K562 (cell line): ENCODE measurements around the gene USF2. TPM values are rescaled to one million over a fixed set of nuclear protein-coding genes. Genes with fewer than 3 reads are reported as not detected.

ENCODE experiments used
- ATAC-seq: fragments of 200-7000 bp; cut with Tn5 transposase; 3 replicates; pipeline ENCODE4 v1.9.1; 2020; ENCODE audit warnings: moderate library complexity
- BruUV-seq: library from RNA; stranded (reverse); fragments of 400-500 nt; replicated peaks from 2 replicates; lab custom pipeline; 2021; lab: Mats Ljungman, UMichigan
- CTCF ChIA-PET: fragments of 300-600 bp; formaldehyde crosslinking; extraction: SDS; loops from one replicate; lab custom pipeline; 2021; ENCODE audit warnings: low intra/inter-chr PET ratio; lab: Yijun Ruan, JAX
- POLR2A ChIA-PET: fragments of 300-600, 350-650 bp; sonication (Branson Sonifier 250); formaldehyde crosslinking; extraction: SDS; loops from one replicate; lab custom pipeline; 2021; ENCODE audit warnings: antibody characterized with exemption, inconsistent platforms; lab: Yijun Ruan, JAX
- DNase-seq, 4 experiments: peaks; one replicate each; pipeline versions ENCODE4 v3.0.0 to v3.0.0-alpha.2; 2011 to 2018; ENCODE audit warnings: low spot score in 3 of 4, mixed read lengths in 3 of 4; ENCODE audit errors: extremely low read depth in 1 of 4
- FAIRE-seq: peaks from 2 replicates; lab custom pipeline; 2011; peaks lifted over from hg19 to GRCh38; lab: Jason Lieb, UNC
- H2AFZ ChIP-seq: 2 replicates; pipeline ENCODE4 v1.6.0; 2011; ENCODE audit warnings: low read depth, low read length, control low read depth, inconsistent platforms
- H3K27ac ChIP-seq: fragments of 200-600 bp; 3 replicates; pipeline ENCODE4 v1.8.0; 2011; ENCODE audit warnings: low read depth, mild to moderate bottlenecking, control low read depth, inconsistent platforms, low read length, moderate library complexity, mixed read lengths; ENCODE audit errors: extremely low read depth
- H3K27me3 ChIP-seq, 2 experiments: fragments of 300-600 bp in 1 of 2; 2 replicates in 1 of 2; 3 replicates in 1 of 2; pipeline versions ENCODE4 v1.6.0 to v1.8.0; 2011; ENCODE audit warnings: inconsistent platforms in 2 of 2, low read length in 2 of 2, mild to moderate bottlenecking in 1 of 2, mixed read lengths in 1 of 2, moderate library complexity in 1 of 2; ENCODE audit not compliant: control insufficient read depth in 2 of 2, insufficient read depth in 2 of 2
- H3K36me3 ChIP-seq: fragments of 300-600 bp; 3 replicates; pipeline ENCODE4 v1.8.0; 2011; ENCODE audit warnings: mild to moderate bottlenecking, low read length, inconsistent platforms; ENCODE audit not compliant: control insufficient read depth, insufficient read depth
- H3K4me1 ChIP-seq, 2 experiments: fragments of 200-600 bp in 1 of 2; replicated peaks in 1 of 2; 2 replicates in 1 of 2; 3 replicates in 1 of 2; pipeline versions ENCODE4 v1.5.1 to v1.8.0; 2011; ENCODE audit warnings: inconsistent platforms in 2 of 2, low read length in 2 of 2, mild to moderate bottlenecking in 1 of 2, mixed read lengths in 1 of 2, moderate library complexity in 1 of 2; ENCODE audit not compliant: control insufficient read depth in 2 of 2, insufficient read depth in 2 of 2
- H3K4me2 ChIP-seq: 2 replicates; pipeline ENCODE4 v1.6.1; 2011; ENCODE audit warnings: low read length, control low read depth, inconsistent platforms, mixed read lengths; ENCODE audit not compliant: insufficient read depth
- H3K4me3 ChIP-seq: fragments of 200-600 bp; sonication (generic), shearing (Covaris generic); 2 replicates; pipeline ENCODE4 v1.5.1; 2016; ENCODE audit warnings: control low read depth, inconsistent platforms
- H3K79me2 ChIP-seq: fragments of 200-600 bp; 3 replicates; pipeline ENCODE4 v1.8.0; 2011; ENCODE audit warnings: low read length, inconsistent platforms; ENCODE audit not compliant: control insufficient read depth, insufficient read depth
- H3K9ac ChIP-seq, 2 experiments: 2 replicates each; pipeline versions ENCODE4 v1.6.0 to v1.6.1; 2011; ENCODE audit warnings: low read depth in 2 of 2, low read length in 2 of 2, control low read depth in 1 of 2, inconsistent platforms in 1 of 2, mild to moderate bottlenecking in 1 of 2, mixed read lengths in 1 of 2; ENCODE audit not compliant: insufficient read depth in 1 of 2
- H3K9me1 ChIP-seq: one replicate; pipeline ENCODE4 v1.6.0; 2011; ENCODE audit warnings: inconsistent platforms, mild to moderate bottlenecking, low read length, moderate library complexity; ENCODE audit not compliant: control insufficient read depth, insufficient read depth
- H3K9me3 ChIP-seq: replicated peaks from 2 replicates; pipeline ENCODE4 v1.5.1; 2011; ENCODE audit warnings: low read depth, low read length, inconsistent platforms; ENCODE audit not compliant: control insufficient read depth, insufficient read depth
- H4K20me1 ChIP-seq: replicated peaks from 2 replicates; pipeline ENCODE4 v1.6.1; 2011; ENCODE audit warnings: low read length, inconsistent platforms, mixed read lengths; ENCODE audit not compliant: control insufficient read depth, insufficient read depth
- CUX1 ChIP-seq: fragments of 200-800 bp; sonication (Bioruptor generic); IDR thresholded peaks from 2 replicates; pipeline ENCODE4 v1.6.1; 2016; ENCODE audit warnings: missing genetic modification characterization, missing compliant biosample characterization
- EGR1 ChIP-seq: fragments of 450-650 bp; conservative IDR thresholded peaks from 2 replicates; pipeline ENCODE4 v1.6.1; 2017; ENCODE audit warnings: mild to moderate bottlenecking
- JUND ChIP-seq, 2 experiments: IDR thresholded peaks; 2 replicates in 1 of 2; 3 replicates in 1 of 2; pipeline ENCODE4 v1.6.1; 2011; ENCODE audit warnings: borderline replicate concordance in 2 of 2, low read depth in 2 of 2, low read length in 2 of 2, improper control_type of control experiment in 1 of 2, missing biosample characterization in 1 of 2, missing genetic modification characterization in 1 of 2, missing genetic modification reagents in 1 of 2
- MEIS2 ChIP-seq: fragments of 450-650 bp; IDR thresholded peaks from 2 replicates; pipeline ENCODE4 v1.6.1; 2014; ENCODE audit warnings: mild to moderate bottlenecking; ENCODE audit not compliant: partially characterized antibody
- PPARD ChIP-seq: fragments of 250-450 bp; sonication (Bioruptor Pico); IDR thresholded peaks from 2 replicates; pipeline ENCODE4 v1.8.0; 2022; ENCODE audit warnings: inconsistent platforms, mild to moderate bottlenecking, moderate library complexity
- RUNX1 ChIP-seq: sonication (generic); IDR thresholded peaks from 2 replicates; pipeline ENCODE4 v1.6.1; 2016; ENCODE audit warnings: antibody characterized with exemption, low read depth
- SMARCA5 ChIP-seq: fragments of 450-650 bp; IDR thresholded peaks from 2 replicates; pipeline ENCODE4 v1.6.1; 2016
- TRIM25 ChIP-seq: fragments of 450-650 bp; IDR thresholded peaks from 2 replicates; pipeline ENCODE4 v1.7.0; 2016; ENCODE audit warnings: borderline replicate concordance
- XRCC3 ChIP-seq: fragments of 450-650 bp; IDR thresholded peaks from 2 replicates; pipeline ENCODE4 v1.6.1; 2017; ENCODE audit warnings: mild to moderate bottlenecking, moderate library complexity
- ZFP30 ChIP-seq: fragments of 250-450 bp; sonication (Bioruptor Pico); IDR thresholded peaks from 2 replicates; pipeline ENCODE4 v1.8.0; 2022; ENCODE audit warnings: moderate library complexity, mild to moderate bottlenecking, inconsistent platforms, borderline replicate concordance
- ZNF707 ChIP-seq: fragments of 250-450 bp; sonication (Bioruptor Pico); conservative IDR thresholded peaks from 2 replicates; pipeline ENCODE4 v1.8.0; 2022; ENCODE audit warnings: inconsistent platforms, mild to moderate bottlenecking, moderate library complexity
- WGBS: fragments of 100-300 bp; shearing (Covaris generic); methylation state at CpG from one replicate; pipeline ENCODE4 v1.1.6; 2016; ENCODE audit warnings: low coverage, mixed read lengths; ENCODE audit not compliant: insufficient coverage; ENCODE audit errors: missing lambda C conversion rate; 5-methylcytosine and 5-hydroxymethylcytosine counted together
- in situ Hi-C: fragments of 300-500 bp; cut with MboI; formaldehyde crosslinking; loops from 4 replicates; pipeline ENCODE4 v1.15.0; 2018; ENCODE audit warnings: inconsistent platforms, mixed read lengths
- intact Hi-C: fragments of 100-400 bp; cut with micrococcal nuclease; formaldehyde crosslinking; loops from 2 replicates; pipeline ENCODE4 v1.14.2; 2022
- polyA plus RNA-seq, 8 experiments: library from polyadenylated mRNA; depleted of rRNA in 4 of 8; stranded (reverse) in 5 of 8; unstranded in 3 of 8; fragments of >200 nt; fragmentation: Nextera tagmentation in 2 of 8; fragmentation: Illumina TruSeq in 1 of 8; extraction: Ambion mirVana in 2 of 8; extraction: Trizol in 1 of 8; gene quantifications; 2 replicates each; pipeline versions ENCODE4 v1.2.1 to v1.2.3, GENCODE V29; 2011 to 2014; ENCODE audit warnings: inconsistent platforms in 1 of 8, missing spikeins in 1 of 8
- total RNA-seq, 7 experiments: library from RNA; depleted of rRNA in 6 of 7; stranded (reverse); fragments of >200 nt in 6 of 7; fragmentation: Illumina TruSeq in 2 of 7; extraction: Trizol in 2 of 7; gene quantifications; 2 replicates each; pipeline versions ENCODE4 v1.2.1 to v1.2.3, GENCODE V29; 2011 to 2021; ENCODE audit warnings: low replicate concordance in 1 of 7
- TF ChIP-seq, protein P1 (sequence below): fragments of 250-450 bp; sonication (Bioruptor Pico); IDR thresholded peaks from 2 replicates; pipeline ENCODE4 v1.8.0; 2022; ENCODE audit warnings: inconsistent platforms
- TF ChIP-seq, protein P2 (sequence below): sonication (generic); formaldehyde crosslinking; IDR thresholded peaks from 2 replicates; pipeline ENCODE4 v1.5.0; 2020; ENCODE audit warnings: missing genetic modification reagents

Gene USF2
- total and polyA plus RNA-seq, 9 of the 15 experiments (the other 6 are each of a cell fraction or from before 2014, with no cell fraction given) = 0.27 to 93.7 (median 58.4) TPM

DNA sequence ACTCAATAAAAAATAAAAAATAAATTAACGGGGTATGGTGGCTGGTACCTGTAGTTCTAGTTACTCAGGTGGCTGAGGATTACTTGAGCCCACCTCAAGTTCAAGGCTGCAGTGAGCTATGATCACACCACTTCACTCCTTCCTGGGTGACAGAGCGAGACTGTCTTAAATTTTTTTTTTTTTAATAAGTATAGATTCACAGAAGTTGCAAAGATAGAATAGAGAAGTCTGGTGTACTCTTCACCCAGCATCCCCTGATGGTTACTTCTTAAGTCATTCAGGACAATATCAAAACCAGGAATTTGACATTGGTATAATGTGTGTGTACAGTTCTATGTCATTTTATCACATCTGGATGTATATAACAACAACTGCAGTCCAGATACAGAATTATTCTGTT, 52.5 kb downstream of the USF2 start:
- Histone ChIP-seq H3K79me2 (no peaks in the 10 kb centered on the region), H3K4me3 (no peak overlapping the region), H3K9ac (no peak overlapping the region), H3K27me3 (no peaks in the 10 kb centered on the region), H3K4me1 (peaks cover 28% of the 10 kb centered on the region in 2 experiments), H2AFZ (no peak overlapping the region), H3K9me1 (no peaks in the 10 kb centered on the region), H3K36me3 (no peaks in the 10 kb centered on the region; the same call in 2 of the 3 replicates), H3K4me2 (no peak overlapping the region), H4K20me1 (no peaks in the 10 kb centered on the region), H3K27ac (no peak overlapping the region), H3K9me3 (peaks cover 3% of the 10 kb centered on the region; the same call in 1 of the 2 replicates)
- POLR2A ChIA-PET = interaction anchor here (0.6 kb wide), 1 partner anchor 52 kb away, joined by 6 read pairs; no protein-coding TSS in a partner anchor
- ATAC-seq = no peak
- CTCF ChIA-PET = no interaction called here
- no TSS peak for BruUV-seq
- intact Hi-C loops = no loop called here
- no peak for FAIRE-seq
- no peak for DNase-seq
- WGBS = 96% methylated on average over 2 of the region's 2 CpGs
- in situ Hi-C loops = no loop called here
- no peak for TF ChIP-seq ZNF707
- TF ChIP-seq MEIS2 = no peak
- TF ChIP-seq ZFP30 (CRISPR knock-in tag) = no peak
- TF ChIP-seq, protein P1, sequence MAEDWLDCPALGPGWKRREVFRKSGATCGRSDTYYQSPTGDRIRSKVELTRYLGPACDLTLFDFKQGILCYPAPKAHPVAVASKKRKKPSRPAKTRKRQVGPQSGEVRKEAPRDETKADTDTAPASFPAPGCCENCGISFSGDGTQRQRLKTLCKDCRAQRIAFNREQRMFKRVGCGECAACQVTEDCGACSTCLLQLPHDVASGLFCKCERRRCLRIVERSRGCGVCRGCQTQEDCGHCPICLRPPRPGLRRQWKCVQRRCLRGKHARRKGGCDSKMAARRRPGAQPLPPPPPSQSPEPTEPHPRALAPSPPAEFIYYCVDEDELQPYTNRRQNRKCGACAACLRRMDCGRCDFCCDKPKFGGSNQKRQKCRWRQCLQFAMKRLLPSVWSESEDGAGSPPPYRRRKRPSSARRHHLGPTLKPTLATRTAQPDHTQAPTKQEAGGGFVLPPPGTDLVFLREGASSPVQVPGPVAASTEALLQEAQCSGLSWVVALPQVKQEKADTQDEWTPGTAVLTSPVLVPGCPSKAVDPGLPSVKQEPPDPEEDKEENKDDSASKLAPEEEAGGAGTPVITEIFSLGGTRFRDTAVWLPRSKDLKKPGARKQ (CRISPR knock-in tag) = no peak
- no peak for TF ChIP-seq XRCC3
- no peak for TF ChIP-seq CUX1
- TF ChIP-seq RUNX1 = no peak
- no peak for TF ChIP-seq SMARCA5
- no peak for TF ChIP-seq EGR1
- TF ChIP-seq, protein P2, sequence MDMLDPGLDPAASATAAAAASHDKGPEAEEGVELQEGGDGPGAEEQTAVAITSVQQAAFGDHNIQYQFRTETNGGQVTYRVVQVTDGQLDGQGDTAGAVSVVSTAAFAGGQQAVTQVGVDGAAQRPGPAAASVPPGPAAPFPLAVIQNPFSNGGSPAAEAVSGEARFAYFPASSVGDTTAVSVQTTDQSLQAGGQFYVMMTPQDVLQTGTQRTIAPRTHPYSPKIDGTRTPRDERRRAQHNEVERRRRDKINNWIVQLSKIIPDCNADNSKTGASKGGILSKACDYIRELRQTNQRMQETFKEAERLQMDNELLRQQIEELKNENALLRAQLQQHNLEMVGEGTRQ (CRISPR knock-in tag) = no peak
- no peak for TF ChIP-seq TRIM25
- TF ChIP-seq JUND (IDR thresholded peaks at IDR 0.05; ENCODE audit: borderline replicate concordance, low read depth, low read length) = no peak
- TF ChIP-seq JUND (tag; IDR thresholded peaks at IDR 0.05; ENCODE audit: borderline replicate concordance, low read depth, low read length) = no peak
- no peak for TF ChIP-seq PPARD
